Chondrocyte (in vitro differentiated cells): Measurements from ENCODE around the gene TIMM13. TPM values are rescaled to one million over a fixed set of nuclear protein-coding genes. Genes with fewer than 3 reads are reported as not detected.
A peak's percentile ranks its signal among the peaks of the same experiment; 100 is the strongest.

Experiments used
- DNase-seq: peaks from one replicate; pipeline ENCODE4 v3.0.0; 2021; ENCODE audit warnings: mixed read lengths, low spot score
- H3K27ac Mint-ChIP-seq: one replicate; pipeline ENCODE4 v1.8.0; 2021; ENCODE audit warnings: mild to moderate bottlenecking, moderate library complexity, mixed read lengths; ENCODE audit not compliant: unreplicated experiment
- H3K27me3 Mint-ChIP-seq: 2 replicates; pipeline ENCODE4 v1.8.0; 2021; ENCODE audit warnings: low read depth, mixed read lengths
- H3K36me3 Mint-ChIP-seq: 2 replicates; pipeline ENCODE4 v1.8.0; 2021; ENCODE audit warnings: low read depth, mixed read lengths
- H3K4me1 Mint-ChIP-seq: 2 replicates; pipeline ENCODE4 v1.8.0; 2021; ENCODE audit warnings: low read depth, mild to moderate bottlenecking, mixed read lengths
- H3K4me3 Mint-ChIP-seq: one replicate; pipeline ENCODE4 v1.8.0; 2021; ENCODE audit warnings: mild to moderate bottlenecking, moderate library complexity, mixed read lengths; ENCODE audit not compliant: unreplicated experiment
- H3K9me3 Mint-ChIP-seq: 2 replicates; pipeline ENCODE4 v1.8.0; 2021; ENCODE audit warnings: low read depth, mixed read lengths
- total RNA-seq: library from RNA; stranded (reverse); gene quantifications from 3 replicates; pipeline ENCODE4 v1.2.1, GENCODE V29; 2021
- TF ChIP-seq, protein P1 (sequence below): fragments of 200-600 bp; sonication (generic); IDR thresholded peaks from 2 replicates; pipeline ENCODE4 v1.5.0; 2021; ENCODE audit warnings: antibody characterized with exemption, mild to moderate bottlenecking, moderate library complexity

Gene TIMM13
- total RNA-seq, 1 donor from 2014 or later, result 74.6 TPM

DNA sequence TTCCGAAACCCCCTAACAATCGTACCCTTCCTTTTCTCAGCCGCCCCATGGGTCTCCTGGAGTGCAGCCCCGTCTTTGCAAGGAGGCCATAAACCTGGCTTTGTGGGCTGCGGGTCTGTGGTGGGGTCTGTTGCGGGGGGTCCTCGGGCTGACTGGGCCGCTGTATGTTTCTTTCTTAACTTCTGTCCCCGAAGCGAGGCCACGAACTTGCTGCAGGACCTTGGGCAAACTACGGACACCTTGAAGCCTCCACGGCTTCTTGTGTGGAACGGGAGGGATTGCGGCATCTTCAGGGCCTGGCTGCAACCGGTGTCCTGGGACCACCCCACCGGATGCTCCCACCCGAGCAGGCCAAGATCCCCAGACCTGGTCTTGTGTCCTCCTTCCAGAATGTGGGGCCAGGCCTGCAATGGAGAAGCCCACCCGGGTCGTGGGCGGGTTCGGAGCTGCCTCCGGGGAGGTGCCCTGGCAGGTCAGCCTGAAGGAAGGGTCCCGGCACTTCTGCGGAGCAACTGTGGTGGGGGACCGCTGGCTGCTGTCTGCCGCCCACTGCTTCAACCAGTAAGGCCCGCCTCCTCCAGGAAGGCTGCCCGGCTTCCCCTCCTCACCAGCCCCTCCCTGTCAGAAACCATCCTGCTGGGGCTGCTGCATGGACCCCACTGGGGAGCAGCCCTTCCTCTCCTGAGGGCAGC, 12.0 kb downstream of the TIMM13 start:
- peaks cover 3% of the 10 kb centered on the region for H3K9me3 Mint-ChIP-seq
- TF ChIP-seq, protein P1, sequence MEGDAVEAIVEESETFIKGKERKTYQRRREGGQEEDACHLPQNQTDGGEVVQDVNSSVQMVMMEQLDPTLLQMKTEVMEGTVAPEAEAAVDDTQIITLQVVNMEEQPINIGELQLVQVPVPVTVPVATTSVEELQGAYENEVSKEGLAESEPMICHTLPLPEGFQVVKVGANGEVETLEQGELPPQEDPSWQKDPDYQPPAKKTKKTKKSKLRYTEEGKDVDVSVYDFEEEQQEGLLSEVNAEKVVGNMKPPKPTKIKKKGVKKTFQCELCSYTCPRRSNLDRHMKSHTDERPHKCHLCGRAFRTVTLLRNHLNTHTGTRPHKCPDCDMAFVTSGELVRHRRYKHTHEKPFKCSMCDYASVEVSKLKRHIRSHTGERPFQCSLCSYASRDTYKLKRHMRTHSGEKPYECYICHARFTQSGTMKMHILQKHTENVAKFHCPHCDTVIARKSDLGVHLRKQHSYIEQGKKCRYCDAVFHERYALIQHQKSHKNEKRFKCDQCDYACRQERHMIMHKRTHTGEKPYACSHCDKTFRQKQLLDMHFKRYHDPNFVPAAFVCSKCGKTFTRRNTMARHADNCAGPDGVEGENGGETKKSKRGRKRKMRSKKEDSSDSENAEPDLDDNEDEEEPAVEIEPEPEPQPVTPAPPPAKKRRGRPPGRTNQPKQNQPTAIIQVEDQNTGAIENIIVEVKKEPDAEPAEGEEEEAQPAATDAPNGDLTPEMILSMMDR, result no peak

DNA sequence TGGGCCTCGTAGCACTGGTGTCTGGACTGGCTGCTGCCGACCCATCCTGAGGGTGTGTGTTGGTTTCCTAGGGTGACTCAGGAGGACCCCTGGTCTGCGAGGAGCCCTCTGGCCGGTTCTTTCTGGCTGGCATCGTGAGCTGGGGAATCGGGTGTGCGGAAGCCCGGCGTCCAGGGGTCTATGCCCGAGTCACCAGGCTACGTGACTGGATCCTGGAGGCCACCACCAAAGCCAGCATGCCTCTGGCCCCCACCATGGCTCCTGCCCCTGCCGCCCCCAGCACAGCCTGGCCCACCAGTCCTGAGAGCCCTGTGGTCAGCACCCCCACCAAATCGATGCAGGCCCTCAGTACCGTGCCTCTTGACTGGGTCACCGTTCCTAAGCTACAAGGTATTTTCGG, 13.8 kb downstream of the TIMM13 start:
- peaks cover 3% of the 10 kb centered on the region for H3K27me3 Mint-ChIP-seq
- no peak overlapping the region for H3K27ac Mint-ChIP-seq
- peaks cover 10% of the 10 kb centered on the region for H3K9me3 Mint-ChIP-seq
- H3K36me3 Mint-ChIP-seq, result peaks cover 3% of the 10 kb centered on the region
- no peak overlapping the region for H3K4me3 Mint-ChIP-seq
- H3K4me1 Mint-ChIP-seq, result no peaks in the 10 kb centered on the region
- no peak for DNase-seq
- TF ChIP-seq, protein P1, result no peak

More for the DNA sequence above, 12.0 kb downstream of the TIMM13 start:
- no peak overlapping the region for H3K27ac Mint-ChIP-seq
- peaks cover 2% of the 10 kb centered on the region for H3K27me3 Mint-ChIP-seq
- H3K4me3 Mint-ChIP-seq, result no peak overlapping the region
- DNase-seq, result no peak
- H3K4me1 Mint-ChIP-seq, result no peaks in the 10 kb centered on the region
- H3K36me3 Mint-ChIP-seq, result peaks cover 2% of the 10 kb centered on the region

DNA sequence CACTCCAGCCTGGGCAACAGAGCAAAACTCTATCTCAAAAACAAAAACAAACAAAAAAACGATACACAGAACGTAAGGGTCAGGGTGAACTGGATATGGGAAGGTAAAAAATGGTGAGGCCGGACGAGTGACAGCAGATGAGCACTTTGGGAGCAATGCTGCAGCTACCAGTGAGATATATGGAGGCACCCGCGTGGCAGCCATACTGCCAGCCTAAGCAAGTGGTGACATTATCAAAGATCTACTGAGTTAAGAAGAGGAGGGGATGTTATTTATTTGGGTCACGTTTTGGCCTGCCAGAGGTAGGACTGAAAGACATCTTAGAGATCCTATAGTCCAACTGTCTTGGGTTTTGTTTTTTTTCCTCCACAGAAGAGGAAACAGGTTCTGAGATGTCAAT, 14.2 kb downstream of the TIMM13 start:
- Mint-ChIP-seq H3K36me3 (peaks cover 3% of the 10 kb centered on the region), H3K27me3 (peaks cover 3% of the 10 kb centered on the region), H3K4me1 (no peaks in the 10 kb centered on the region), H3K27ac (peak overlapping the region; percentile 46), H3K4me3 (no peak overlapping the region), H3K9me3 (peaks cover 10% of the 10 kb centered on the region)
- TF ChIP-seq, protein P1, result no peak
- no peak for DNase-seq

DNA sequence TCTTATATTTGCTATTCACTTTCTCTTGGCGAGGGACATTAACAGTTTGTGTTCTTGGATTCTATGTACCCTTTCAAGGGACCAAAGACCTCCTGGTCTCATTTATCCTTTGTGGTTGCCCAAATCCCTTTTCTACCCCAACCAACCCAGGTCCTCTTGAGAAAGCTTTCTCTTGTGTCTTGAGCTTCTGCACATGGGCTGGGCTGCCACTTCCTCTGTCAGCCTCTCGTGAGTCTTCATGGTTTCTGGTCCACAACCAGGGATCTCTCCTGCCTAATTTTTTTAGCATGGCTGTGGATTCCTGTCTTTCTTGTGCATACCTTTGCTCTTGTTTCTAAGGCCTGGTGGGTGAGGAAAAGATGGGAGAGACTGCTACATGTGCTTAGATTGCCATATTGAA, 14.9 kb downstream of the TIMM13 start:
- Mint-ChIP-seq H3K9me3 (peaks cover 10% of the 10 kb centered on the region), H3K36me3 (peaks cover 2% of the 10 kb centered on the region), H3K4me1 (no peaks in the 10 kb centered on the region), H3K4me3 (no peak overlapping the region), H3K27me3 (peaks cover 3% of the 10 kb centered on the region), H3K27ac (no peak overlapping the region)
- no peak for DNase-seq
- TF ChIP-seq, protein P1, result no peak

DNA sequence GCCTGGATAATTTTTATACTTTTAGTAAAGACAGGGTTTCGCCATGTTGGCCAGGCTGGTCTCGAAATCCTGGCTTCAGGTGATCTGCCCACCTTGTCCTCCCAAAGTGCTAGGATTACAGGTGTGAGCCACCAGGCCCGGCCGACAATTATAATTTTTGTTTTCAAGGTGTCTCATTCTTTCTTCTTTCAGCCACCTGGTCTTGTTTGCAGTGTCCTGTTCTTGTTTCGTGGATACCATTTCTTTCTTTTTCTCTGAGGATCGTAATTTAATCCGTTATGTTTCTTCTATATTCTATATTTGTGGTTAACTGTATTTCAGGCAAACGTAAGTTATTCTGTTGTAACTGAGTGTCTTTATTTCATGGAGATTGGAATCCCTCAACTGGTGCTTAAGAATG, 15.7 kb downstream of the TIMM13 start:
- TF ChIP-seq, protein P1, result no peak
- H3K9me3 Mint-ChIP-seq, result peaks cover 10% of the 10 kb centered on the region
- no peak overlapping the region for H3K27ac Mint-ChIP-seq
- H3K36me3 Mint-ChIP-seq, result peaks cover 2% of the 10 kb centered on the region
- peaks cover 3% of the 10 kb centered on the region for H3K27me3 Mint-ChIP-seq
- H3K4me1 Mint-ChIP-seq, result no peaks in the 10 kb centered on the region
- DNase-seq, result no peak
- no peak overlapping the region for H3K4me3 Mint-ChIP-seq
